K562 (cell line): ENCODE measurements around the gene AGAP1. TPM values are rescaled to one million over a fixed set of nuclear protein-coding genes. Genes with fewer than 3 reads are reported as not detected.

Source experiments
- BRF1 ChIP-seq: IDR thresholded peaks from 3 replicates; pipeline ENCODE4 v1.6.1; 2011; ENCODE audit warnings: borderline replicate concordance, mild to moderate bottlenecking; ENCODE audit not compliant: insufficient read length; ENCODE audit errors: extremely low read depth
- CBFB ChIP-seq: sonication (generic); formaldehyde crosslinking; IDR thresholded peaks from 2 replicates; pipeline ENCODE4 v1.4.0; 2020; ENCODE audit warnings: mild to moderate bottlenecking, missing genetic modification reagents
- FOS ChIP-seq: IDR thresholded peaks from 3 replicates; pipeline ENCODE4 v1.6.1; 2011; ENCODE audit not compliant: insufficient read length; ENCODE audit errors: extremely low read depth
- ZNF134 ChIP-seq: fragments of 250-450 bp; sonication (Bioruptor Pico); conservative IDR thresholded peaks from 2 replicates; pipeline ENCODE4 v1.4.0; 2020
- ZNF146 ChIP-seq: IDR thresholded peaks from one replicate; pipeline ENCODE4 v1.6.1; 2018; ENCODE audit warnings: missing compliant biosample characterization; ENCODE audit not compliant: unreplicated experiment
- polyA plus RNA-seq, 8 experiments: library from polyadenylated mRNA; depleted of rRNA in 4 of 8; stranded (reverse) in 5 of 8; unstranded in 3 of 8; fragments of >200 nt; fragmentation: Nextera tagmentation in 2 of 8; fragmentation: Illumina TruSeq in 1 of 8; extraction: Ambion mirVana in 2 of 8; extraction: Trizol in 1 of 8; gene quantifications; 2 replicates each; pipeline versions ENCODE4 v1.2.1 to v1.2.3, GENCODE V29; 2011 to 2014; ENCODE audit warnings: inconsistent platforms in 1 of 8, missing spikeins in 1 of 8
- total RNA-seq, 7 experiments: library from RNA; depleted of rRNA in 6 of 7; stranded (reverse); fragments of >200 nt in 6 of 7; fragmentation: Illumina TruSeq in 2 of 7; extraction: Trizol in 2 of 7; gene quantifications; 2 replicates each; pipeline versions ENCODE4 v1.2.1 to v1.2.3, GENCODE V29; 2011 to 2021; ENCODE audit warnings: low replicate concordance in 1 of 7
- TF ChIP-seq, protein P1 (sequence below), 2 experiments: fragments of 150-350 bp in 1 of 2; IDR thresholded peaks; 2 replicates each; pipeline ENCODE4 v1.6.1; 2012 to 2016; ENCODE audit warnings: low read depth in 2 of 2, low read length in 2 of 2, mild to moderate bottlenecking in 1 of 2, moderate library complexity in 1 of 2
- TF ChIP-seq, protein P2 (sequence below): fragments of 450-650 bp; formaldehyde crosslinking; IDR thresholded peaks from 2 replicates; pipeline ENCODE4 v1.4.0; 2022; ENCODE audit warnings: missing genetic modification characterization

Gene AGAP1
- total and polyA plus RNA-seq, 9 of the 15 experiments (the other 6 are each of a cell fraction or from before 2014, with no cell fraction given), result 1.3 to 24.0 (median 10.6) TPM

DNA sequence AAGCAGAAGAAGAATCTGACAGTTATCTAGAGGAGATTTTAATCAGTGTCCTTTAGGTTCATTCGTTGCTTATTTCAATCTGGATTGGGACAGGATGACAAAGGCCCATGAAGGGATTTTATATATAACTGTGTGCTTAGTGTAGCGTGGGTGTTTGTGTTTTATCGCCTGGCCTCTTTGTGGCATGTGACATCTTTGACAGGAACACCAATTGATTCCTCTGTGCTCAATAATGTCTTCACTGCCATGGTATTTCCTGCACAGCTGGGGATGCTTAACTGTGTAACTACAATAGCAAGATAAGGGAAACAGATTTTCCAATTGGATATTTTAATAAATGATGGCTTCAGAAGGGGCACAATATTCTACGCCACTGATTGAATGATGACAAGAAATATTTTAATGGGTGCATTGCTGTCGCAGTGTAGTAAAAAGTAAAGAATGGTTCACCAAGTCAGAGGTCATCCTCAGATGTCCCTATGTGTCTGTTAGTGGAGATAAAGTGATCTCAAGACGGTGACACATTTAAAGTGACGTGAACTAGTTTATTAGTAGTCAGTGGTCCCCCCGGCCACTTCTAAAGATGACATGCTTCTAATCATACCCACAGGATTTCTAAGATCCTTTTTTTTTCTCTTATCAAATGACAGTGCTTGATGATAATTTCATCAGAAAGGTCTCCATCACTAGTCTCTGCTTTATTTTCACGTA, 160.4 kb downstream of the AGAP1 start (continued):
- no peak for TF ChIP-seq CBFB
- TF ChIP-seq ZNF134 (CRISPR knock-in tag), result no peak
- TF ChIP-seq FOS, result no peak
- TF ChIP-seq, protein P1, sequence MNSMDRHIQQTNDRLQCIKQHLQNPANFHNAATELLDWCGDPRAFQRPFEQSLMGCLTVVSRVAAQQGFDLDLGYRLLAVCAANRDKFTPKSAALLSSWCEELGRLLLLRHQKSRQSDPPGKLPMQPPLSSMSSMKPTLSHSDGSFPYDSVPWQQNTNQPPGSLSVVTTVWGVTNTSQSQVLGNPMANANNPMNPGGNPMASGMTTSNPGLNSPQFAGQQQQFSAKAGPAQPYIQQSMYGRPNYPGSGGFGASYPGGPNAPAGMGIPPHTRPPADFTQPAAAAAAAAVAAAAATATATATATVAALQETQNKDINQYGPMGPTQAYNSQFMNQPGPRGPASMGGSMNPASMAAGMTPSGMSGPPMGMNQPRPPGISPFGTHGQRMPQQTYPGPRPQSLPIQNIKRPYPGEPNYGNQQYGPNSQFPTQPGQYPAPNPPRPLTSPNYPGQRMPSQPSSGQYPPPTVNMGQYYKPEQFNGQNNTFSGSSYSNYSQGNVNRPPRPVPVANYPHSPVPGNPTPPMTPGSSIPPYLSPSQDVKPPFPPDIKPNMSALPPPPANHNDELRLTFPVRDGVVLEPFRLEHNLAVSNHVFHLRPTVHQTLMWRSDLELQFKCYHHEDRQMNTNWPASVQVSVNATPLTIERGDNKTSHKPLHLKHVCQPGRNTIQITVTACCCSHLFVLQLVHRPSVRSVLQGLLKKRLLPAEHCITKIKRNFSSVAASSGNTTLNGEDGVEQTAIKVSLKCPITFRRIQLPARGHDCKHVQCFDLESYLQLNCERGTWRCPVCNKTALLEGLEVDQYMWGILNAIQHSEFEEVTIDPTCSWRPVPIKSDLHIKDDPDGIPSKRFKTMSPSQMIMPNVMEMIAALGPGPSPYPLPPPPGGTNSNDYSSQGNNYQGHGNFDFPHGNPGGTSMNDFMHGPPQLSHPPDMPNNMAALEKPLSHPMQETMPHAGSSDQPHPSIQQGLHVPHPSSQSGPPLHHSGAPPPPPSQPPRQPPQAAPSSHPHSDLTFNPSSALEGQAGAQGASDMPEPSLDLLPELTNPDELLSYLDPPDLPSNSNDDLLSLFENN (IDR thresholded peaks at IDR 0.05; ENCODE audit: low read depth in 2 of 2, low read length in 2 of 2), result no peak
- TF ChIP-seq, protein P2, sequence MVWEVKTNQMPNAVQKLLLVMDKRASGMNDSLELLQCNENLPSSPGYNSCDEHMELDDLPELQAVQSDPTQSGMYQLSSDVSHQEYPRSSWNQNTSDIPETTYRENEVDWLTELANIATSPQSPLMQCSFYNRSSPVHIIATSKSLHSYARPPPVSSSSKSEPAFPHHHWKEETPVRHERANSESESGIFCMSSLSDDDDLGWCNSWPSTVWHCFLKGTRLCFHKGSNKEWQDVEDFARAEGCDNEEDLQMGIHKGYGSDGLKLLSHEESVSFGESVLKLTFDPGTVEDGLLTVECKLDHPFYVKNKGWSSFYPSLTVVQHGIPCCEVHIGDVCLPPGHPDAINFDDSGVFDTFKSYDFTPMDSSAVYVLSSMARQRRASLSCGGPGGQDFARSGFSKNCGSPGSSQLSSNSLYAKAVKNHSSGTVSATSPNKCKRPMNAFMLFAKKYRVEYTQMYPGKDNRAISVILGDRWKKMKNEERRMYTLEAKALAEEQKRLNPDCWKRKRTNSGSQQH (CRISPR knock-in tag), result no peak
- no peak for TF ChIP-seq BRF1
- no peak for TF ChIP-seq ZNF146
